CD4-positive, alpha-beta T cell treated with Interleukin-15 for 1 hour (primary cell): Measurements from ENCODE around the gene STYXL1.
"Not testable (repeated sequence)": the region's sequence is repeated elsewhere in the genome, so short reads cannot be mapped to it uniquely, and the experiment has no call there.

Experiments
- DNase-seq: peaks from one replicate; pipeline ENCODE4 v3.0.0-alpha.2; 2020

The STYXL1 gene

DNA sequence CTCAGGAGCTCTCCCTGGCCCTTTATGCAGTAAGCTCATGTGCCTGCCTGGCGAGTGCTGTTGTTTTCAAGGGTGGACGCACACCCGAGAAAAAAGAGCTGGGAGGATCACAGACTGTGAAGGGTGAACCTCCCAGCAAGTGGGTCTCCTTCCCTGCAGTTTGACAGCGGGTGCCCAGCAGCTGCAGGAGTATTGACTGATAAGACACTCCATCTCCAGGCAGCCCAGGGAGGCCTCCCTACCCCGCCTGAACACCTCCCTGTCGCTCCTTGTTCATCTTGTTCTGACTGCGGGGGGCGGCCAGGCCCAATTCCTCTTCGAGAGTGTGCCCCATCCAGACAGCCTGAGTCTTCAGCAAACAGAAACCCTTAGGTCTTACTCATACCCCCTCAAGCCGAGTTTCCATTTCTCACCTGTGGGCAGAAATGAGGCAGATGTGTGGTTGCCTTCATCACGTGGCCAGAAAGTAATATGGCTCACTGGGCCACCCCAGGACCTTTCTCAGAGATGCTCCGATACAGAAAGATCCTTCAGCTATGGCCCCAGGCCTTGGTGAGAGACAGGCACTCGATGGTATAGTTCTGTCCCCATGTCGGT, 17.3 kb upstream of the STYXL1 start:
- DNase-seq = no peak

DNA sequence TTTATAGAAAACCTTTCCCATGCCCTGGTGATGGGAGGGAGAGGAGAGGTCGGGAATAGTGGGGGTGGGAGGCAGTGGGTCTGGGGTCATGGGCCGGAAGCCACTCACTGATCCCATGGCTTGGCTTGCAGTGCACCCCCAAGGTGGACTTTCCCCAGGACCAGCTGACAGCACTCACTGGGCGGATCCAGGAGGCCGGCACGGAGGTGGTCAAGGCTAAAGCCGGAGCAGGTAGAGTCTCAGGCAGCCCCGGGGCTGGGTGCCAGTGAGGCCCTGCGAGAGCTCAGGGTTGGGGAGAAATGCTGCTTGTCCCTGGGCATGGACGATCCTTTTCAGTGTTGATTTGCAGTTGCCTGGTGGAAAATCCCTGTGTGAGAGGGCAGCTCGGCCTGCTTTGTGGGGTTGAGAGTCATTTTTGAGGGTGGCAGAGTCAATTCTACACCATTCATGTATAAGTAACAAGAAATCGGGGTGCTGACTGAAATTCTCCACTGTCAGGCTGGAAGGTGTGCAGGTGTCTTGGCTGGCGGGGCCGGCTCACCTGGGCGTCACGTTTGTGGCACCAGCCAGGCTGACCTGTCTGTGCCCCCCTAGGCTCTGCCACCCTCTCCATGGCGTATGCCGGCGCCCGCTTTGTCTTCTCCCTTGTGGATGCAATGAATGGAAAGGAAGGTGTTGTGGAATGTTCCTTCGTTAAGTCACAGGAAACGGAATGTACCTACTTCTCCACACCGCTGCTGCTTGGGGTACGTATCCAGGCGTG, 16.6 kb upstream of the STYXL1 start:
- no peak for DNase-seq

DNA sequence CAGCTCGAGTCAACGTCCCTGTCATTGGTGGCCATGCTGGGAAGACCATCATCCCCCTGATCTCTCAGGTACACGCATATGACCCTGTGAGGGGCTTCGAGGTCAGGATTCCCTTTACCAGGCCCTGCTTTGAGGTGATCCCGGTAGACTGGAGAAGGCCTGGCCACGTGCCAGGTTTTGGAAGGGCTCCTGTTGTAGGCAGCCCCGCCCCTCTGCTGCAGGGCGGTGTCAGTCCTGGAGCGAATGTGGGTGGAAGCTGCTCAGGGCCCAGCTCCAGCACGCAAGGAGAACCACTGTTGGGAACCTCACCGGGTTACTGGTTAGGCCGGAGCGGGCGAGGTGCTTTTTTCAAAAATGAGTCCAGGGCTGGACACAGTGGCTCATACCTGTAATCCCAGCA, 15.7 kb upstream of the STYXL1 start:
- DNase-seq = no peak

DNA sequence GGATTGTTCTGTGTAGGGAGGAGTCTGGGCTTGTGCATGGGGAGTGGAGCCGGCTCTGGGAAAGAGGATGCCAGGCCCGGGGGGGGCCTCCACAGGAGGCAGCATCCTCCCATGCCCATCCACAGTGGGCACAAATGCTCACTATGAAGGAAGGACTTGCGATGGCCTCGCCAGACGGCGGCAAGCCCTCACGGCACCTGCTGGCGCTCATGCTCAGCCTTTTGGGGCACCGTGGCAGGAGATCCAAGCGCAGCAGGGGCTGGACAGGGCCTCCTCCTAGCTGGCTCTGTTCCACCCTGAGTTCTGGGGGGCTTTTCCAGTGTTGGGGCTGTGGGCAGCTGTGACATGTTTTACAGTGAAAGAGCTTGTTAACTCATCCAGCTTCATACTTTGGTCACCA, 15.3 kb upstream of the STYXL1 start:
- no peak for DNase-seq

DNA sequence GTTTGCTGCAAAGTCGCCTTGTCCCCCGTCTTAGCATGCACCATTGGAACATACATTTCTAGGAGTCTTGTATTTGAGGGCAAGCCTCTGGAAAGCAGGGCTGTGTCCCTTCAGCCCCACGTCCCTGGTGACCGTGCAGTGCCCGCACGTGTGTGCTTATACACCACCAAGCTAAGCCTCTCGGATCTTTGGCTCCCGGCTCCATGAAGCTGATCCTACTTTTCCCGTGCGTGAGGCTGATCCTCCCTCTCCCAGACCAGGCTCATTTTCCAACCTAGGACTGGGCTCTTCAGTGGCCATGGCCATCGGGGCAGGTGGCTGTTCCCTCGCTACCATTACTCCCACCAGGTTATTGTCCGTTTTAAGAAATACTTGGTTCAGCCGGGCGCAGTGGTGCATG, 14.5 kb upstream of the STYXL1 start:
- no peak for DNase-seq

DNA sequence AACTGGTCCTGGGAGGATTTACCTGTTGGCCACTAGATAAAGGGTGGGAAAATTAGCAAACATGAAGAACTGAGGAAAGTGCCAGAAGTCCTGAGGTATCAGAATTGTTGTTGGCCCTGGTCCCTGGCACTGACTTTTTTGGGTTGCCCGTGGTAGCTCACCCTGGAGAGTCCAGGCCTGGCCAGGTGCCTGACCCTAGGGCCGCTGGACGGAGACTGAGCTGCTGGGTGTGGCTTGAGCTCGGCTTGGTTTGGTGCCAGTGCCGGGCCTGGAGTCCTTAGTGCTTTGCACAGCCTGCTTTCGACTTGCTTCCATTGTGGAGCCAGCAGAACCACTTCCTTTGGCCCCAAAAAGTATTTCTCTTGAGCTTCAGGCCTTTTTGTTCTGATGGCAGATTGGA, 13.0 kb upstream of the STYXL1 start:
- no peak for DNase-seq

DNA sequence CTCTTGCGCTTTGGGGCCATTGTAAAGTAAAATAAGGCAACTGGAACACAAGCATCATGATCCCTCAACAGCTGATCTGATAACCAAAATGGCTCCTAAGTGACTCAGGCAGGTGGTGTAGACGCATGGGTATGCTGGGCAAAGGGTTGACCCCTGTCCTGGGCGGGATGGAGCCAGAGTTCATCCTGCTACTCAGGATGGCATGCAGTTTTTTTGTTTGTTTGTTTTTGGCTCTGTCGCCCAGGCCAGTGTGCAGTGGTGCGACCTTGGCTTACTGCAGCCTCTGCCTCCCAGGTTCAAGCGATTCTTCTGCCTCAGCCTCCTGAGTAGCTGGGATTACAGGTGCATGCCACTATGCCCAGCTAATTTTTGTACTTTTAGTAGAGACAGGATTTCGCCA, 10.9 kb upstream of the STYXL1 start:
- not testable (repeated sequence) for DNase-seq

DNA sequence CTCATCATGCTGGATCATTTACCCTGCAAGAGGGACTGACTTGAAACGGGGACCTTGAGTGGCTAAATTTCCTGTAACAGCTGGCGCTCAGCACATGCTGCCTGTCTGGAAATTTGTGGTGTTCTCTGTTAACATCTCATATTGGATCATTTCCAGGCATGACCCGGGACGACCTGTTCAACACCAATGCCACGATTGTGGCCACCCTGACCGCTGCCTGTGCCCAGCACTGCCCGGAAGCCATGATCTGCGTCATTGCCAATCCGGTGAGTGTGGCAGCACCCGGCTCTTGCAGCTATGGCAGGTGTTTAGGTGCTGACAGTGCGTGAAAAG, 10.0 kb upstream of the STYXL1 start:
- no peak for DNase-seq

DNA sequence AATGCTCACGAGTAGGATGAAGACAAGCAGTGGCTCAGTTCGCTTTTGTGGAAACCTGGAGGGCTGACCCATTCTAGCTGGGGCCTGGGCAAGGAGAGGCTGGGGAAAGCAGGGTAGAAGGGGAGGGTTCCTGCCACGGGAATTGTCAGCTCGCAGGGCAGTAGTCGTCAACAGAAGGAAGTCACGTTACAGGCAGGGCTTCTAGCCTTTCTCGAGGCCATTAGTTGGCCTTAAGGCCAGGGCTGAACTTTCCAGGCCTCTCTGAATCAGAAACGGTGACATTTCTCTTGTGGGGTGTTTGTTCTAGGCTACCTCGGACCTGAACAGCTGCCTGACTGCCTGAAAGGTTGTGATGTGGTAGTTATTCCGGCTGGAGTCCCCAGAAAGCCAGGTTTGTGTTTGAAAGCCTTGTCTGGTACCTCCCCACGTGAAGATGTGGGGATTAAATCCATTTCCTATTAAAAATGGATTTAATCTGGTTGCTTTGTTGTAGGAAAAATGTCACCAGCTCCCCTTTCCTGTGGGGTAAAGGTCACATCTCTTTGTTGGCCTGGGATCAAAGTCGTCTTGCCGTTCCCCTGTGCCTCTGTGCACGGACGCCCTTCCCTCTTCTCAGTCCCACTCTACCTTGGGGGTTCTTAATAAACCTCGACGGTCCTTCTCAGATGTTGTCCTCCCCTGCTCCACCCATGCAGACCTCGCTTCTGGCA, 9.5 kb upstream of the STYXL1 start:
- DNase-seq = no peak

DNA sequence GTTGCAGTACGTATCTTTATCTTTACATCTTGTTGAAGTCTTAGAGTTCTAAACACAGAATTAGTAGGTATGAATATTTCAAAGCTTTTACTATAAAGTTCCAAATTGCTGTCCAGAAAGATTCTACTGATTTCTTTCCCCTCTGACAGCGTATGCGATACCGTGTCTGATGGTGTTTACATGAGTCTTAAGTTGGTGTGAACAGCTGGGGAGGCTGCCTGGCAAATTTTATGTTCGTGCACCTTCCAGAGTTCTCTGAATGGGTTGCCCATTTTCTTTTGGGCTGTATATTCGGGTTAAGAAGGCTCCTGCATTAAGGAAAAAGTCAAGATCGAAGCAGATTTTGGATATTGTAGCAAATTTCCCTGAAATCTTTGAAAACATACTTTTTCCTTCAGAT, 8.4 kb upstream of the STYXL1 start:
- no peak for DNase-seq

DNA sequence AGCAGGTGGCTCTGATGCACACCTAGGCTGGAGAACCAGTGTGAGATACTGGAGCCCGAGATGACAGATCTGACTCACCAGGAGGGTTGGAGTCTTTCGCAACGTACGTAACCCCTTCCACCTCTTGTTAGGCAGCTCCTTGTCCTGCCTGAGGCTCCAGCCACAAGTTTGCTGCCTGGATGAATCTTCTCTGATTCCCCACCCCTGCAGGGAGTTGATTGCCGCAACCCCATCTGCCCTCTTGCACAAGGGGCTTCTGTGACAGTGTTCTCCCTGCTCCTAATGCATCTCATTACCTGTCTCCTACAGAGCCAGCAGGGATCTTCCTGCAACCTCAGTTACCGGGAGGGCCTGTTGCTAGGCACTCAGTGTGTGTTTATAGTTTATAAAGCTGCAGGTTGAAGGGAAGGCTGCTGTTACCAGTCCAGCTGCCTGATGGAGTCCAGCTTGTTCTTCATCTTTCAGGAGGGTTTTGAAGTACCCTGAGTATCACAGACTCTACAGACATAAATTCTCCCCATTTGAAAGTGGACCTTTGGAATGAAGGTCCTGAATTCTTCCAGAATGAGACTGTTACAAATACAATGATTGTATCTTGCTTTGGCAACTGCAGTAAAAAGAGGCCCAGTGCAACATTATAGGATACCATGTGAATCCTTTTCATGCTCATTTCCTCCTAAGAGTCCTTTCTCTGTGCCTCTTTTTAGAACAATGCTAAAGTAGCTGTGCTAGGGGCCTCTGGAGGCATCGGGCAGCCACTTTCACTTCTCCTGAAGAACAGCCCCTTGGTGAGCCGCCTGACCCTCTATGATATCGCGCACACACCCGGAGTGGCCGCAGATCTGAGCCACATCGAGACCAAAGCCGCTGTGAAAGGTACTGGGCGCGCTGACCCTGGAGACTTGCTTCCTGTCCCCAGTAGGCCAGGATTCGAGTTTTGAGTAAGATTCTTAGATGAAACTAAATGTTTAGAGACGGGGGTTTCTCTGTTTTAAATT, 6.6 kb upstream of the STYXL1 start:
- no peak for DNase-seq

DNA sequence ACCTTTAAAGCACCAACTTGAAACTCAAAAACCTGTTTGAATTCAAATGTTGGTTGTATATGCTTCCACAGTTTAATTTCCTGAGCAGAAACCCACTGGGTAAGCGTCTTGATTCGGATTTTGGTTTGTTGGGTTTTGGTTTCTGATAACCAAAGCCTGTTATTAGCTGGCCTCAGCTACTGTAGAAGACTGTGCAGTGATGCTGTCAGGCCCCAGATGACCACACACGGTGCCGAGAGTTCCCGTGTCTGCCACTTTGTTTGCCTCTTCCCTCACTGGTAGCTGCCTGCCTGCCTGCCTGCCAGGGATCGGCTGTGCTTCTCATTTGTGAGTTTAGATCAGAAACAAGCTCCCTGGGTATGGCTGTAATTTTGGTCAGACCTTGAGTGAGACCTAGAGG, 5.7 kb upstream of the STYXL1 start:
- no peak for DNase-seq

DNA sequence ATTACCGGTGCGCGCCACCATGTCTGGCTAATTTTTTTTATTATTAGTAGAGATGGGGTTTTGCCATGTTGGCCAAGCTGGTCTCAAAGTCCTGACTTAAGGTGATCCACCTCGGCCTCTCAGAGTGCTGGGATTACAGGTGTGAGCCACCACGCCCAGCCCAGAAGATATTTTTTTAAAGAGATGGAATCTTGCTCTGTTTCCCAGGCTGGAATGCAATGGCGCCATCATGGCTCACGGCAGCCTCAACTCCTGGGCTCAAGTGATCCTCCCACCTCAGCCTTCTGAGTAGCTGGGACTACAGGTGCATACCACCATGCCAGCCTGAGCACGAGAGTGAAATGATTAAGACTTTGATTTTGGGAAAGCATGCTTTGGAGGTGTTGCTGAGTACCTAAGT, 4.9 kb upstream of the STYXL1 start:
- not testable (repeated sequence) for DNase-seq

DNA sequence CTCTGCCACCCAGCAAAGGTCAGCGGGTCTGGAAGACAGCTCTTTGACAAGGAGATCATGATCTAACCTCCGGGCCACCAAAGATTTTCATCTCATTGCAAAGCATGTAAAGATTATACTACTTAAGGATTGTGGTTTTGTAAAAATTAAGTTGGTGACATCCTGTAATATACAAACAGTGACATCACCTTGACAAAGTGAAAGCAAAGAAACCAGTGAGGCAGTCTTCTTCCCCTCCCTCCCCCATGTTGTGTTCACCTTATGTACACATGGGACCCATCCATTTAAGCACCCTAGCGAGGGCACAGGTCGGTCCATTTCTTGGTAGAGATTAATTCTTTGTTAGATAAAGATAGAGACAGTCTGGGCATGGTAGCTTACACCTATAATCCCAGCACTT, 4.0 kb upstream of the STYXL1 start:
- DNase-seq = no peak

DNA sequence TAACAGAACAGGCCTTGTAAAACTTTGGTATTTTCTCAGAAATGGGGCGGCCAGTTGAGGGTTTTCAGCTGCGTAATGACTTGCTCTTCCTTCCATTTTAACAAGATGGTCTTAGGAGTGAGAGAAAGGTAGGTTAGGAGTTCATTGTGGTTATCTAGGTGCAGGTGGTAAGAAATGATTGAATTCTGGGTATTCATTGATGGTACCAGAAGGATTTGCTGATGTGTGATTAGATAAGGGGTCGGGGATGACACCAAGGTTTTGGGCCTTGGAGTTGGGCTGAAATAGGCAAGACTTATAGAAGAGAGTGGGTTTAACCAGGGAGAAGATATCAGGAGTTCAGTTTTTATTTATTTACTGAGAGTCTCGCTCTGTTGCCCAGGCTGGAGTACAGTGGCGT, 2.7 kb upstream of the STYXL1 start:
- no peak for DNase-seq

DNA sequence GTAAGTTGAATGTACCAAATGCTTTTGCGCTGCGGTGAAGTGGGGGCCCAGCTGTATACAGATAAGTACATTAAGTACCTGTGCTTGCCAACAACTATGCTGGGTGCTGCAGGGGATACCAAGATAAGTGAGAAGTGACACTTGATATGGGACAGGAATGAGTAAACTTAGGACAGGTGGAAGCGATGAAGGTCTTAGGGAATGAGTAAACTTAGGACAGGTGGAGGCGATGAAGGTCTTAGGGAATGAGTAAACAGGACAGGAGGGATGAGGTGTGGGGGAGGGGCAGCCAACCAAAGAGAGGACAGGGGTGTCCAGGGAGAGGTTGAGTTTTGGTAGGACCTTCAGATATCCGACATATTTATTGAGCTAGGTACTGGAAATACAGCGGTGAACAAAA, 1.5 kb upstream of the STYXL1 start:
- no peak for DNase-seq

DNA sequence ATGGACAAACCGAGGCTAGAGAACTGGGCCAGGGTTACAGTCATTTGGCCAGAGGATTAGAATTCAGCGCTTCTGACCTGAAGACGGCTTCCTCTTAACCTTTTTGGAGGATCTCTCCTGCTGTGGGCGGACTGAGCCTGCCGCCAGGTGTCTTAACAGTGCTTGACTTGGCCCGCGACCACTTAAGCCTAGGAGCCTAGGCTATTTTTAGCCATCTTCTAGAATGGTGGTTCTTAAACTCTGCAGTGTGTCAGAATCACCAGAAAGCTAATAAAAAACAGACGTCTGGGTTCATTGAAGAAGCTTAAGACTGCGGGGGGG, 828 bp upstream of the STYXL1 start:
- no peak for DNase-seq

DNA sequence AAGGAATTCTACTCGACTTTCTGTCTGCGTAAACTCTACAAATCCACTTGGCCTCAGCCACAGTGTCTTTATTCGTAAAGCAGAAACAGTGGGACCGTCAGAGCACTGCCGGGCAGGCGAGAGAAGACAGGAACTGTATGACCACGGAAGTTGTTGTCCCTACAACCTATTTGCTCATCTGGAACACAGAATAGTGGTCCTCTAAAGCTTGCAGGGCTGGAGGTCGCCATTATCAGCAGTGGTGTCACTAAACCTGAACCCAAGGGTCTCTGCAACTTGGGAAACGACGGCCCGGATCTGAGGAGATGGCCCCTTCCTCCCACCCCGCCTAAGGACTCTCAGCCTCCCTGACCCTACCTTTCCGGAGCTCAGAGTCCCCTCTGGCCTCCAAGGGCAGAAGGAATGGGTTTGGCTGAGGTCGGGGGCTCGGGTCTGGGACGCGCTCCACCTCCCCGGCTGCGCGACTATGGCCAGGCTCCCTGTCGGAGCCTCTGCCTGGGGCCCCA, 442 bp downstream of the STYXL1 start:
- no peak for DNase-seq

DNA sequence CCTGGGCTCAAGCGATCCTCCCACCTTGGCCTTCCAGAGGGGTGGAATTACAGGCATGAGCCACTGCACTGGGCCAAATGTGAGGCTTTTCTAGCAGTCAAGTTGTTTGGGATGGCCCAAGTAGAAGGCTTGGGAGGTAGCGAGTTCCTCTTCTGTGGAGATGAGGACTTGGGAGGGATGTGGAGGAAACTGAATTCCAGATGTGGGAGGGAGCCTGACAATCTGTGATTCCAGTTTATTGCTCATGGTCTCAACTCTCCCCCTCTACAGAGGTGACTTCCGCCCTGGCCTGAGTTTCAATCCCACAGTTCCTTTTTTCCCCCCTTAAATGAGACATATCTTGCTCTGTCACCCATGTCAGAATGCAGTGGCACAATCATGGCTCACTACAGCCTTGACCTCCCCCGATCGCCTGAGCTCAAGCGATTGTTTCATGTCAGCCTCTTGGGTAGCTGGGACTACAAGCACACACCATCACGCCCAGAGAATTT, 3.4 kb downstream of the STYXL1 start:
- DNase-seq = no peak

DNA sequence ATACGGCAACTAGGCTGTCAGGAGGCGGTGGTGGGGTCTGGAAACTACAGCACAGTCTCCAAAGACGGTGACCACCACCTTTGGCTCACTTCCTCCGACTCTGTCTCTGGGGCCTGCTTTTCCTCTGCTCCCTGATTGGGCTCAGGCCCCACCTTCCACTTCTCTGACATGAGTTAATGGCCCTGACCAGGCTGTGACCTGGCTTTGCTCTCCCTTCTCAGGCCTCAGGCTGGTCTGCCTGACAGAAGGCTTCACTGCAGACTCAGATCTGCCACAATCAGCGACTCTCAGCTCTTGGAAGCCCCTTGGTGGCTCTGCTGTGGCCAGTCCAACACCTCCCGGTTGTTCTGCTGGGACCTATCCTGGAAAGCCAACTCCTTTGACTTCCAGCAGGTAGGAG, 7.7 kb downstream of the STYXL1 start:
- DNase-seq = no peak

DNA sequence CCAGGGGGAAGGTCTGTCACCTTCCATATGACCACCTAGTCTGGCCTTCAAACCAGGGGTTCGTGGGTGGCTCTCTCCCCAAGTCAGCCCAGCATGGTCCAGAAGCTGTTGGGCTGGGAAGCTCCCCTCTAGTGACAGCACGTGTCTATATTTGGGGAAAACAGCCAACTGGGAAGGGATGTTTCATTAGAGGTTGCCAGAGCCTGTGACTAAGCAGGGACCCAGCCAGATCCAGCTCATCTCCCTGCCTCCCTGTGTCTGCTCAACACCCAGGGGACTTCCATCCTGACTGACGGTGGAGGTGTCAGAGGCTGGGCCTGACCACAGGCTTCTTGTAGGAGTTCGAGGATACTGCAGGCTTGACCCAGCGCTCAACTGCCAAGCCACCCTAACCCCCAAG, 10.5 kb downstream of the STYXL1 start:
- DNase-seq = no peak

DNA sequence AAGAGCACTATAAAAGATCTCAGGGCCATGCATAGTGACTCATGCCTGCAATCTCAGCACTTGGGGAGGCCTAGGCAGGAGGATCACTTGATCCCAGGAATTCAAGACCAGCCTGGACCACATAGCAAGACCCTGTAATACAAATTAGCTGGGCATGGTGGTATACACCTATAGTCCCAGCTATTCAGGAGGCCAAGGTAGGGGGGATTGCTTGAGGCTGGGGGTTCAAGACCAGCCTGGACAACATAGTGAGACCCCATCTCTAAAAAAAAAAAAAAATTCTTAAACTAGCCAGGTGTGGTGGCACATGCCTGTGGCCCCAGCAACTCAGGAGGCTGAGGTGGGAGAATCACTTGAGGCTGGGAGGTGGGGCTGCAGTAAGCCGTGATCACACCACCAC, 15.8 kb downstream of the STYXL1 start:
- DNase-seq = no peak

DNA sequence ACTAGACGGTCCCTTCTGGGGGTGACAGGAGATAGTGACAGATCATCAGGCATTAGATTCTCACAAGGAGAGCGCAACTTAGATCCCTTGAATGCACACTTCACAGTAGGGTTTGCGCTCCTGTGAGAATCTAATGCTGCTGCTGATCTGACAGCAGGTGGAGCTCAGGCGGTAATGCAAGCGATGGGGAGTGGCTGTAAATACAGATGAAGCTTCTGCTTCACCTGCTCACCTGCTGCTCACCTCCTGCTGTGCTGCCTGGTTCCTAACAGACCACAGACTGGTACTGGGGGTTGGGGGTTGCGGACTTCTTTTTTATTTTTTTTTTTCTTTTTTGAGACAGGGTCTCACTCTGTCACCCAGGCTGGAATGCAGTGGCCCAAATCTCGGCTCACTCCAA, 18.1 kb downstream of the STYXL1 start:
- not testable (repeated sequence) for DNase-seq
